Coronary artery (tissue), 2 donors: Measurements from ENCODE around the gene KATNAL1.

Experiments used
- DNase-seq: peaks from one replicate; pipeline ENCODE4 v3.0.0-alpha.2; 2017; ENCODE audit warnings: low spot score
- H3K27ac ChIP-seq, 2 donors: fragments of 200-600 bp; sonication (generic); one replicate each; pipeline ENCODE4 v1.5.1; 2016 to 2019
- H3K4me3 ChIP-seq: fragments of 200-600 bp; sonication (generic); 2 replicates; pipeline ENCODE4 v1.5.1; 2016; ENCODE audit warnings: mild to moderate bottlenecking, moderate library complexity
- CTCF ChIP-seq: fragments of 200-600 bp; sonication (generic); IDR thresholded peaks from one replicate; pipeline ENCODE4 v1.5.1; 2019; ENCODE audit warnings: antibody characterized with exemption

The KATNAL1 gene

GRCh38 chr13:30157616-30157993 lies 149.7 kb downstream of the KATNAL1 start:
- DNase-seq, result no peak
- Histone ChIP-seq H3K4me3 (no peak overlapping the region), H3K27ac (no peak overlapping the region)
- TF ChIP-seq CTCF, result no peak

- no peak for TF ChIP-seq CTCF
- no peak overlapping the region for H3K27ac ChIP-seq
- DNase-seq, result no peak
- no peak overlapping the region for H3K4me3 ChIP-seq
Measured at GRCh38 chr13:30156826-30157615, 150.3 kb downstream of the KATNAL1 start.

- no peak for TF ChIP-seq CTCF
- no peak for DNase-seq
- Histone ChIP-seq H3K4me3 (no peak overlapping the region), H3K27ac (no peak overlapping the region)
Measured at GRCh38 chr13:30156270-30156669, 151.1 kb downstream of the KATNAL1 start.

GRCh38 chr13:30154931-30155330 lies 152.4 kb downstream of the KATNAL1 start:
- no peak overlapping the region for H3K4me3 ChIP-seq
- TF ChIP-seq CTCF, result no peak
- DNase-seq, result no peak
- H3K27ac ChIP-seq, result no peak overlapping the region

GRCh38 chr13:30154531-30154930 lies 152.8 kb downstream of the KATNAL1 start:
- no peak for TF ChIP-seq CTCF
- DNase-seq, result no peak
- H3K27ac ChIP-seq, result no peak overlapping the region
- no peak overlapping the region for H3K4me3 ChIP-seq

GRCh38 chr13:30153545-30154426 lies 153.6 kb downstream of the KATNAL1 start:
- DNase-seq, result no peak
- TF ChIP-seq CTCF, result no peak
- no peak overlapping the region for H3K27ac ChIP-seq
- no peak overlapping the region for H3K4me3 ChIP-seq
